Measurements from ENCODE around the gene CPEB1. TPM values are rescaled to one million over a fixed set of nuclear protein-coding genes. Genes with fewer than 3 reads are reported as not detected.
A peak's percentile ranks its signal among the peaks of the same experiment; 100 is the strongest.

The CPEB1 gene
- total and polyA plus RNA-seq, 2 of the 13 experiments (the other 11 are each of a cell fraction or from before 2014, with no cell fraction given) = 0.03 to 0.07 TPM

DNA sequence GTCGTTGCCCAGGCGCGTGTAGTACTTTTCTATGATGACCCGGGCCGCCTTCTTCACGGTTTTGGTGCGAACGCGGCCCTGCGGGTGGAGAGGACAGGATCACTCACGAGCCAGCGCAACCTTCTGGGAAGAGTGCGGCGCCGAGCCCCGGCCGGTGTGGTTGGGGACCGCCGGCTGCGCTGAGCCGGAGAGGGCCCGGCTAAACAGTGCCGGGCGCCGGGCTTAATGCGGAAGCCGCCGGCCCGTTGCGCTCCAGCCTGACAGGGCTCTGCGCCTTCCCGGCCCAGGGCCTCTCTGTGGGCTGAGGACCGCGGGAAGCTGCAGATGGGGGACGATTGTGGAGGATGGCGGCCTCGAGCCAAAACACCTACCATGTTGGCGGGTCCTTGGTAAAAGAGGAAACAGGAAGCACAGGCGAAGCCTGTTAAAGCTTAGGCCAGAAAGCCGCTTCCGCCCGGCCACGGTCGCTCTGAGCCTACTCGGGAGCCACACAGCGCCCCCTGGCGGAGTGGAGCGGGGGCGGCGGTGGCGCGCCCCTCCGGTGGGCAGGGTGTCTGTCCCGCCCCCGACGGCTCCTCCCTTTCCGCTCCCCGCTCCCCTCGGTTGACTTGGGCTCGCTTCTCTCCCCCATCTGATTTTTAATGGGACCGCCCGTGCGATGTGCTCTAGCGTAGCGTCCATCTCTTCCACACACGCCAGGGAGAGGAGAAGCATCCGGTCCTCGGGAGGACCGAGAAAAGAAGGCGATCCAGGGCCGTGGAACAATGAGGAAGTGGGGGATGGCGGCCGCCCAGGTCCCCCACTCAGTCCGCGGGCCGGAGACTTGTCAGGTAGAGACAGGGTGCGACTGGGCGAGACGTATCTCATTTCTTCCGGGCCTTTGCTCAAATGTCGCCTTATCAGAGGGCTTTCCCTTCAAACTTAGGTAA lies 106.8 kb downstream of the CPEB1 start, which contains the start of gene RPS17 (continued):
- TF ChIP-seq NFYB (CRISPR knock-in tag; IDR thresholded peaks at IDR 0.05) = peak; percentile 31
- TF ChIP-seq PAWR (CRISPR knock-in tag; IDR thresholded peaks at IDR 0.05; ENCODE audit: borderline replicate concordance) = peak; percentile 75; the same call in 1 of the 2 replicates
- peak; percentile 76 for TF ChIP-seq SP2 (CRISPR knock-in tag; IDR thresholded peaks at IDR 0.05)
- TF ChIP-seq, protein P1, sequence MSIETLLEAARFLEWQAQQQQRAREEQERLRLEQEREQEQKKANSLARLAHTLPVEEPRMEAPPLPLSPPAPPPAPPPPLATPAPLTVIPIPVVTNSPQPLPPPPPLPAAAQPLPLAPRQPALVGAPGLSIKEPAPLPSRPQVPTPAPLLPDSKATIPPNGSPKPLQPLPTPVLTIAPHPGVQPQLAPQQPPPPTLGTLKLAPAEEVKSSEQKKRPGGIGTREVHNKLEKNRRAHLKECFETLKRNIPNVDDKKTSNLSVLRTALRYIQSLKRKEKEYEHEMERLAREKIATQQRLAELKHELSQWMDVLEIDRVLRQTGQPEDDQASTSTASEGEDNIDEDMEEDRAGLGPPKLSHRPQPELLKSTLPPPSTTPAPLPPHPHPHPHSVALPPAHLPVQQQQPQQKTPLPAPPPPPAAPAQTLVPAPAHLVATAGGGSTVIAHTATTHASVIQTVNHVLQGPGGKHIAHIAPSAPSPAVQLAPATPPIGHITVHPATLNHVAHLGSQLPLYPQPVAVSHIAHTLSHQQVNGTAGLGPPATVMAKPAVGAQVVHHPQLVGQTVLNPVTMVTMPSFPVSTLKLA (IDR thresholded peaks at IDR 0.05) = no peak
- no peak for TF ChIP-seq JUND (CRISPR knock-in tag; IDR thresholded peaks at IDR 0.05)
- 0 out of 2 replicates have a peak, but pooled peaks have one; percentile 22 for TF ChIP-seq MEF2D (CRISPR knock-in tag; IDR thresholded peaks at IDR 0.05)
- TF ChIP-seq ZBTB21 (CRISPR knock-in tag; IDR thresholded peaks at IDR 0.05) = no peak
- TF ChIP-seq TP53 (CRISPR knock-in tag; conservative IDR thresholded peaks at IDR 0.05) = peak; percentile 88; the same call in 1 of the 2 replicates
- TF ChIP-seq ARNTL (CRISPR knock-in tag; IDR thresholded peaks at IDR 0.05) = no peak
- peak; percentile 86 for TF ChIP-seq ETV5 (CRISPR knock-in tag; IDR thresholded peaks at IDR 0.05; ENCODE audit: borderline replicate concordance)
- peak; percentile 90; the same call in 1 of the 2 replicates for TF ChIP-seq MAZ (IDR thresholded peaks at IDR 0.05; ENCODE audit: borderline replicate concordance, low read depth, low read length)
- peak; percentile 73; the same call in 1 of the 2 replicates for TF ChIP-seq MAZ (CRISPR knock-in tag; IDR thresholded peaks at IDR 0.05; ENCODE audit: low read depth)
- no peak for TF ChIP-seq ZNF333 (CRISPR knock-in tag; IDR thresholded peaks at IDR 0.05; ENCODE audit: borderline replicate concordance)
- TF ChIP-seq, protein P2, sequence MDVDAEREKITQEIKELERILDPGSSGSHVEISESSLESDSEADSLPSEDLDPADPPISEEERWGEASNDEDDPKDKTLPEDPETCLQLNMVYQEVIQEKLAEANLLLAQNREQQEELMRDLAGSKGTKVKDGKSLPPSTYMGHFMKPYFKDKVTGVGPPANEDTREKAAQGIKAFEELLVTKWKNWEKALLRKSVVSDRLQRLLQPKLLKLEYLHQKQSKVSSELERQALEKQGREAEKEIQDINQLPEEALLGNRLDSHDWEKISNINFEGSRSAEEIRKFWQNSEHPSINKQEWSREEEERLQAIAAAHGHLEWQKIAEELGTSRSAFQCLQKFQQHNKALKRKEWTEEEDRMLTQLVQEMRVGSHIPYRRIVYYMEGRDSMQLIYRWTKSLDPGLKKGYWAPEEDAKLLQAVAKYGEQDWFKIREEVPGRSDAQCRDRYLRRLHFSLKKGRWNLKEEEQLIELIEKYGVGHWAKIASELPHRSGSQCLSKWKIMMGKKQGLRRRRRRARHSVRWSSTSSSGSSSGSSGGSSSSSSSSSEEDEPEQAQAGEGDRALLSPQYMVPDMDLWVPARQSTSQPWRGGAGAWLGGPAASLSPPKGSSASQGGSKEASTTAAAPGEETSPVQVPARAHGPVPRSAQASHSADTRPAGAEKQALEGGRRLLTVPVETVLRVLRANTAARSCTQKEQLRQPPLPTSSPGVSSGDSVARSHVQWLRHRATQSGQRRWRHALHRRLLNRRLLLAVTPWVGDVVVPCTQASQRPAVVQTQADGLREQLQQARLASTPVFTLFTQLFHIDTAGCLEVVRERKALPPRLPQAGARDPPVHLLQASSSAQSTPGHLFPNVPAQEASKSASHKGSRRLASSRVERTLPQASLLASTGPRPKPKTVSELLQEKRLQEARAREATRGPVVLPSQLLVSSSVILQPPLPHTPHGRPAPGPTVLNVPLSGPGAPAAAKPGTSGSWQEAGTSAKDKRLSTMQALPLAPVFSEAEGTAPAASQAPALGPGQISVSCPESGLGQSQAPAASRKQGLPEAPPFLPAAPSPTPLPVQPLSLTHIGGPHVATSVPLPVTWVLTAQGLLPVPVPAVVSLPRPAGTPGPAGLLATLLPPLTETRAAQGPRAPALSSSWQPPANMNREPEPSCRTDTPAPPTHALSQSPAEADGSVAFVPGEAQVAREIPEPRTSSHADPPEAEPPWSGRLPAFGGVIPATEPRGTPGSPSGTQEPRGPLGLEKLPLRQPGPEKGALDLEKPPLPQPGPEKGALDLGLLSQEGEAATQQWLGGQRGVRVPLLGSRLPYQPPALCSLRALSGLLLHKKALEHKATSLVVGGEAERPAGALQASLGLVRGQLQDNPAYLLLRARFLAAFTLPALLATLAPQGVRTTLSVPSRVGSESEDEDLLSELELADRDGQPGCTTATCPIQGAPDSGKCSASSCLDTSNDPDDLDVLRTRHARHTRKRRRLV (CRISPR knock-in tag; IDR thresholded peaks at IDR 0.05) = peak; percentile 77; the same call in 1 of the 2 replicates
- TF ChIP-seq, protein P3, sequence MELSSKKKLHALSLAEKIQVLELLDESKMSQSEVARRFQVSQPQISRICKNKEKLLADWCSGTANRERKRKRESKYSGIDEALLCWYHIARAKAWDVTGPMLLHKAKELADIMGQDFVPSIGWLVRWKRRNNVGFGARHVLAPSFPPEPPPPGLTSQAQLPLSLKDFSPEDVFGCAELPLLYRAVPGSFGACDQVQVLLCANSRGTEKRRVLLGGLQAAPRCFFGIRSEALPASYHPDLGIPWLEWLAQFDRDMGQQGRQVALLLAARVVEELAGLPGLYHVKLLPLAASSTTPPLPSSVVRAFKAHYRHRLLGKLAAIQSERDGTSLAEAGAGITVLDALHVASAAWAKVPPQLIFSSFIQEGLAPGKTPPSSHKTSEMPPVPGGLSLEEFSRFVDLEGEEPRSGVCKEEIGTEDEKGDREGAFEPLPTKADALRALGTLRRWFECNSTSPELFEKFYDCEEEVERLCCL (CRISPR knock-in tag; IDR thresholded peaks at IDR 0.05; ENCODE audit: borderline replicate concordance) = 0 out of 2 replicates have a peak, but pooled peaks have one; percentile 26
- TF ChIP-seq ZZZ3 (CRISPR knock-in tag; IDR thresholded peaks at IDR 0.05; ENCODE audit: borderline replicate concordance) = peak; percentile 99; the same call in 1 of the 2 replicates
- 0 out of 2 replicates have a peak, but pooled peaks have one; percentile 64 for TF ChIP-seq CAMTA2 (CRISPR knock-in tag; IDR thresholded peaks at IDR 0.05; ENCODE audit: borderline replicate concordance)
- TF ChIP-seq JUNB (CRISPR knock-in tag; IDR thresholded peaks at IDR 0.05; ENCODE audit: borderline replicate concordance) = no peak
- peak; percentile 66 for TF ChIP-seq CREM (IDR thresholded peaks at IDR 0.05)
- no peak for TF ChIP-seq CREM (CRISPR knock-in tag; IDR thresholded peaks at IDR 0.05)

All from HepG2 (cell line).